ENCODE results near the gene GOLGA6L25. TPM values are rescaled to one million over a fixed set of nuclear protein-coding genes. Genes with fewer than 3 reads are reported as not detected.
"Not testable (repeated sequence)": the region's sequence is repeated elsewhere in the genome, so short reads cannot be mapped to it uniquely, and the experiment has no call there.

The GOLGA6L25 gene
- total RNA-seq, 2 donors from 2014 or later: not detected

DNA sequence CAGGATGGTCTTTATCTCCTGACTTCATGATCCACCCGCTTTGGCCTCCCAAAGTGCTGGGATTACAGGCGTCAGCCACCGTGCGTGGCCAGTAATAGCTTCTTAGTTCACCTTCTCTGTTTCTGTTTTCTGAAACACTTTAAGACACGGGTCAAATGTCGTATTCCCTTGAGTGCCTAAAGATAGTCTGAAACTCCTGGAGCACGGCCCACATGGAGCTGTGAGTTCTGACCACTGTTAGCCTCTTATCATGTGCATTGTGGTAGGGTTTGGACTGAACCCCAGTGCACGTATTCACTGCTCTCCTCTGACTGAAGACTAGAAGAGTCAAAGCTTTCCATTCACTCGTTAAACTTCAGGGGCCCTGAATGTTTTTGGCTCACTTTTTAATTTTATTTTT is 48.8 kb downstream of the GOLGA6L25 start:
- DNase-seq (ENCODE audit: low spot score); H3K36me3 ChIP-seq; H3K4me1 ChIP-seq (replicated peaks); H3K4me3 ChIP-seq; H3K27ac ChIP-seq; H3K9me3 ChIP-seq; H3K27me3 ChIP-seq (replicated peaks; ENCODE audit: insufficient read depth); intact Hi-C loops (cut with DNase I): not testable (repeated sequence)
- WGBS: 98% methylated on average over 4 of the region's 9 CpGs

Small RNA genes lying within 50 kb of the gene (small RNA-seq; reads per million reads assigned to genes)
- 0 reads per million in 2 donors for gene AC138749.2
- 0 reads per million in 2 donors for gene RF00017

Other genes with a start within 250 kb of the GOLGA6L25 start
- 10 to 100 TPM; 65.1 to 69.8 TPM for gene HERC2, start 231.4 kb upstream of the GOLGA6L25 start, total RNA-seq
- under 1 TPM in 1 of 2 donors, not detected in 1; 0.62 TPM for gene GOLGA6L24, start 195.5 kb upstream of the GOLGA6L25 start, total RNA-seq
- gene GOLGA8F, start 174.9 kb upstream of the GOLGA6L25 start, total RNA-seq: not detected
- gene GOLGA8G, start 20.6 kb upstream of the GOLGA6L25 start, total RNA-seq: 1 to 10 TPM in 1 of 2 donors, not detected in 1; 7.9 TPM
- gene GOLGA8M, start 158.9 kb downstream of the GOLGA6L25 start, total RNA-seq: 1 to 10 TPM in 1 of 2 donors, not detected in 1; 1.5 TPM